Keratinocyte (primary cell): Measurements from ENCODE around the gene PDZRN3. TPM values are rescaled to one million over a fixed set of nuclear protein-coding genes. Genes with fewer than 3 reads are reported as not detected.

Experiments used
- DNase-seq: peaks from one replicate; pipeline ENCODE4 v3.0.0-alpha.2; 2011; ENCODE audit warnings: low read depth, missing footprints, low spot score
- FAIRE-seq: peaks from 2 replicates; lab custom pipeline; 2011; peaks lifted over from hg19 to GRCh38; lab: Jason Lieb, UNC
- H2AFZ ChIP-seq: 2 replicates; pipeline ENCODE4 v1.6.0; 2012; ENCODE audit warnings: low read length, control low read depth, inconsistent platforms; ENCODE audit not compliant: control insufficient read depth
- H3K27ac ChIP-seq: 2 replicates; pipeline ENCODE4 v1.5.1; 2011; ENCODE audit warnings: low read length; ENCODE audit not compliant: control insufficient read depth, insufficient read depth
- H3K27me3 ChIP-seq: 3 replicates; pipeline ENCODE4 v1.6.0; 2011; ENCODE audit warnings: low read length; ENCODE audit not compliant: control insufficient read depth, insufficient read depth; ENCODE audit errors: extremely low read depth
- H3K36me3 ChIP-seq, 2 experiments: 2 replicates in 1 of 2; 3 replicates in 1 of 2; pipeline ENCODE4 v1.5.1; 2011; ENCODE audit warnings: low read length in 2 of 2, mild to moderate bottlenecking in 1 of 2; ENCODE audit not compliant: control insufficient read depth in 2 of 2, insufficient read depth in 2 of 2; ENCODE audit errors: extremely low read depth in 1 of 2
- H3K4me1 ChIP-seq: 3 replicates; pipeline ENCODE4 v1.5.1; 2011; ENCODE audit warnings: low read length; ENCODE audit not compliant: control insufficient read depth, insufficient read depth; ENCODE audit errors: extremely low read depth
- H3K4me2 ChIP-seq: 3 replicates; pipeline ENCODE4 v1.6.0; 2011; ENCODE audit warnings: low read depth, low read length; ENCODE audit not compliant: control insufficient read depth, insufficient read depth; ENCODE audit errors: extremely low read depth
- H3K4me3 ChIP-seq, 3 experiments: fragments of 200-600 bp in 1 of 3; sonication (generic) in 1 of 3; 2 replicates in 2 of 3; 3 replicates in 1 of 3; pipeline ENCODE4 v1.5.1; 2011 to 2016; ENCODE audit warnings: low read length in 3 of 3, mild to moderate bottlenecking in 3 of 3, control low read depth in 2 of 3, inconsistent platforms in 1 of 3, low read depth in 1 of 3, mixed read lengths in 1 of 3, mixed run types in 1 of 3, moderate library complexity in 1 of 3; ENCODE audit not compliant: control insufficient read depth in 2 of 3, insufficient read depth in 2 of 3; ENCODE audit errors: extremely low read depth in 1 of 3
- H3K79me2 ChIP-seq: 2 replicates; pipeline ENCODE4 v1.6.0; 2012; ENCODE audit warnings: low read length; ENCODE audit not compliant: control insufficient read depth, insufficient read depth
- H3K9ac ChIP-seq: 3 replicates; pipeline ENCODE4 v1.6.0; 2011; ENCODE audit warnings: low read length; ENCODE audit not compliant: control insufficient read depth, insufficient read depth; ENCODE audit errors: extremely low read depth
- H3K9me1 ChIP-seq: 3 replicates; pipeline ENCODE4 v1.6.0; 2011; ENCODE audit warnings: low read length; ENCODE audit not compliant: control insufficient read depth, insufficient read depth; ENCODE audit errors: extremely low read depth
- H3K9me3 ChIP-seq: 2 replicates; pipeline ENCODE4 v1.5.1; 2012; ENCODE audit warnings: low read depth, low read length; ENCODE audit not compliant: control insufficient read depth
- H4K20me1 ChIP-seq: 3 replicates; pipeline ENCODE4 v1.6.0; 2011; ENCODE audit warnings: low read length; ENCODE audit not compliant: control insufficient read depth, insufficient read depth; ENCODE audit errors: extremely low read depth
- CTCF ChIP-seq, 3 experiments: IDR thresholded peaks in 1 of 3; conservative IDR thresholded peaks in 1 of 3; optimal IDR thresholded peaks in 1 of 3; 2 replicates in 2 of 3; 3 replicates in 1 of 3; pipeline versions ENCODE3 to v1.5.1; 2011; ENCODE audit warnings: low read length in 3 of 3, mild to moderate bottlenecking in 3 of 3, moderate library complexity in 2 of 3, control low read depth in 1 of 3, inconsistent platforms in 1 of 3; ENCODE audit not compliant: insufficient read depth in 2 of 3; ENCODE audit errors: extremely low read depth in 1 of 3
- EZH2 ChIP-seq: IDR thresholded peaks from one replicate; pipeline ENCODE4 v1.6.1; 2012; ENCODE audit warnings: inconsistent platforms, mild to moderate bottlenecking, low read length, moderate library complexity
- dilution Hi-C: fragments of 300-500 bp; cut with MboI; formaldehyde crosslinking; loops from one replicate; pipeline ENCODE4 v1.7.0; 2020; ENCODE audit warnings: low sequenced_read_pairs; ENCODE audit not compliant: extremely low pct_ligation_motif_present
- polyA plus RNA-seq, 5 experiments: library from polyadenylated mRNA; depleted of rRNA in 3 of 5; stranded (reverse) in 3 of 5; stranded (forward) in 1 of 5; unstranded in 1 of 5; fragments of >200 nt; gene quantifications; 1 replicate in 1 of 5; 2 replicates in 3 of 5; 3 replicates in 1 of 5; pipeline versions ENCODE4 v1.2.1 to v1.2.3, GENCODE V29; 2011 to 2012; ENCODE audit warnings: missing spikeins in 2 of 5, low read depth in 1 of 5, low replicate concordance in 1 of 5

The PDZRN3 gene
- polyA plus RNA-seq, 1 donor (not counting 4 experiments of a cell fraction or from before 2014, with no cell fraction given), result not detected

DNA sequence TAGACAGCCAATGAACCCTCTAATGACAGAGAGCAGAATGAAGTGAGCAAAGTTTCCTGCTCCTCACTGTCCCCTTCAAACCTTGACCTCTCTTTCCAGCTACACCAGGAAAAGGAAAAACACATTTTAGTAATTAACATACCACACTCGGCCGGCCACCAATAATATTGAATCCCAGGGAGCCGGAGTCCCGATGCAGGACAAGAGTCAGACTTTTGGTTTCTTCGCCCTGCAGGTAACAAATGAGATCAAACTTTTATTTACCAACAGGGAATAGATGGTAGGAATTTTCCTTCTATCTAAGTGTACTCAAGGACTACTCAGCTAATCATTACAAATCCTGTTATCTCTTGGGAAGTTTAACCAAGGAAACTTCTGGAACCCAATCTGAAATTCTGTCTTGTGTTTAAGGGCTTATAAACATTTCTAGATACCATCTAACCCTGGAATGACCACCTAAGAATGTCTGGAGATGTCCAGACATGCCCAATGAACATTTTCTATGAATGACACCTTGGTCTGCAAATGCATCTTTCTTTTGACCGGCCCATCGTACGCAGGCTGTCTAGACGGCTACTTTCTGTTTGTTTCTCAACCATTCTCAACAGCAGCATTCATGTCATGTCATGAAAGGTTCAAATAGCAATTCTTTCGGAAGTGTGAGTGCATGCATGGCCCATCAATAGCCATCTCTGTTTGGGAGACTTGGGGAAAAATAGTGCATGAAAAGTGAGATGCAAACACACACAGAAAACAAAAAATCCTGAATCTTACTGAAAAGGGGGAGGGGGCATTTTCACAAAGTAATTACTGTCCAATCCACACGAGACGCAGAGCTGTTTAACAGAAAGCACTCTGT is 16.1 kb downstream of the PDZRN3 start:
- Histone ChIP-seq H3K79me2 (no peaks in the 10 kb centered on the region), H3K27ac (no peak overlapping the region), H3K9me1 (no peaks in the 10 kb centered on the region), H2AFZ (no peak overlapping the region), H3K36me3 (no peaks in the 10 kb centered on the region), H4K20me1 (no peaks in the 10 kb centered on the region), H3K9ac (no peak overlapping the region), H3K9me3 (no peaks in the 10 kb centered on the region), H3K4me3 (no peak overlapping the region), H3K27me3 (peaks cover 3% of the 10 kb centered on the region), H3K4me1 (no peaks in the 10 kb centered on the region), H3K4me2 (no peak overlapping the region)
- DNase-seq, result no peak
- dilution Hi-C loops, result no loop called here
- no peak for TF ChIP-seq EZH2
- no peak for TF ChIP-seq CTCF (optimal IDR thresholded peaks at IDR 0.05 in 1 of 3, IDR thresholded peaks at IDR 0.05 in 1 of 3, conservative IDR thresholded peaks at IDR 0.05 in 1 of 3; ENCODE audit: extremely low read depth in 1 of 3, insufficient read depth in 2 of 3, low read length in 3 of 3)
- no peak for FAIRE-seq

DNA sequence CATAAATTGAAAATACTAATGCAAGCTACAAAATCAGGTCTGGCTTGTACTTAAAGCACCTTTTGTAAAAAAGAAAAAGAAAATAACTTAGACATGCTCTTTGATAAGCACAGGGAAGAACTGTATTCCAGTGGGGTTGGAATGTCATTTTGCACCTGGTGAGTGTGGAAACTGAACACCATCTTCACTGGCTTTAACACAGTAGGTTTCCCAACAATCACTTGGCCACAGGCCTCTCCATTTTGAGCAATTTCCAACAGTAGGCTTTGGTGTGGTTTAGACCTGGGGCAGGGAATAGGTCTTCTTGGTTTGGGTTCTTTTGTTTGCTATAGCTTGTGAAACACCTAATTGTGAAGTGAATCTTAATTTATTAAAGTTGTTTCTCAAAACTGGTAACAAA is 18.9 kb downstream of the PDZRN3 start:
- Histone ChIP-seq H3K4me3 (no peak overlapping the region), H4K20me1 (no peaks in the 10 kb centered on the region), H3K36me3 (no peaks in the 10 kb centered on the region), H3K79me2 (no peaks in the 10 kb centered on the region), H3K27ac (no peak overlapping the region), H3K9ac (no peak overlapping the region), H2AFZ (no peak overlapping the region), H3K9me3 (no peaks in the 10 kb centered on the region), H3K27me3 (peaks cover 7% of the 10 kb centered on the region), H3K4me1 (no peaks in the 10 kb centered on the region), H3K9me1 (no peaks in the 10 kb centered on the region), H3K4me2 (no peak overlapping the region)
- DNase-seq, result no peak
- dilution Hi-C loops, result no loop called here
- TF ChIP-seq EZH2 (no peak), CTCF (optimal IDR thresholded peaks at IDR 0.05 in 1 of 3, IDR thresholded peaks at IDR 0.05 in 1 of 3, conservative IDR thresholded peaks at IDR 0.05 in 1 of 3; ENCODE audit: extremely low read depth in 1 of 3, insufficient read depth in 2 of 3, low read length in 3 of 3) (no peak)
- FAIRE-seq, result no peak
